Measurements from ENCODE around the gene TRIAP1. TPM values are rescaled to one million over a fixed set of nuclear protein-coding genes. Genes with fewer than 3 reads are reported as not detected.

The TRIAP1 gene
- total RNA-seq, 2 experiments from 2014 or later, result 56.8 to 59.2 TPM

GRCh38 chr12:120421701-120422100 lies 24.5 kb downstream of the TRIAP1 start:
- intact Hi-C loops (cut with micrococcal nuclease), result no loop called here
- no peak for DNase-seq
- no peaks in the 10 kb centered on the region for H3K4me1 Mint-ChIP-seq (ENCODE audit: low read depth)
- H3K4me3 Mint-ChIP-seq, result no peak overlapping the region
- H3K27ac Mint-ChIP-seq, result no peak overlapping the region
- no peaks in the 10 kb centered on the region for H3K9me3 Mint-ChIP-seq
- CTCF ChIA-PET, result interaction anchor here (0.6 kb wide), 1 partner anchor 54 kb away, joined by 3 read pairs; no protein-coding TSS in a partner anchor
- H3K27me3 Mint-ChIP-seq (ENCODE audit: low read depth), result no peaks in the 10 kb centered on the region
- no peaks in the 10 kb centered on the region for H3K36me3 Mint-ChIP-seq (ENCODE audit: low read depth)

- H3K4me3 Mint-ChIP-seq, result no peak overlapping the region
- CTCF ChIA-PET, result interaction anchor here (0.7 to 1.6 kb wide), 3 partner anchors 51 to 176 kb away, joined by 3 to 4 read pairs (median 3); no protein-coding TSS in a partner anchor
- no peaks in the 10 kb centered on the region for H3K36me3 Mint-ChIP-seq (ENCODE audit: low read depth)
- no peaks in the 10 kb centered on the region for H3K27me3 Mint-ChIP-seq (ENCODE audit: low read depth)
- H3K4me1 Mint-ChIP-seq (ENCODE audit: low read depth), result no peaks in the 10 kb centered on the region
- no peaks in the 10 kb centered on the region for H3K9me3 Mint-ChIP-seq
- intact Hi-C loops (cut with micrococcal nuclease), result no loop called here
- H3K27ac Mint-ChIP-seq, result no peak overlapping the region
- no peak for DNase-seq
Observed at GRCh38 chr12:120417917-120418580, 28.1 kb downstream of the TRIAP1 start.

GRCh38 chr12:120416490-120417216 lies 29.5 kb downstream of the TRIAP1 start:
- no peaks in the 10 kb centered on the region for H3K27me3 Mint-ChIP-seq (ENCODE audit: low read depth)
- CTCF ChIA-PET, result interaction anchor here (1.6 kb wide), 1 partner anchor 50 kb away, joined by 3 read pairs; no protein-coding TSS in a partner anchor
- intact Hi-C loops (cut with micrococcal nuclease), result no loop called here
- H3K27ac Mint-ChIP-seq, result no peak overlapping the region
- no peaks in the 10 kb centered on the region for H3K36me3 Mint-ChIP-seq (ENCODE audit: low read depth)
- H3K4me1 Mint-ChIP-seq (ENCODE audit: low read depth), result no peaks in the 10 kb centered on the region
- no peak overlapping the region for H3K4me3 Mint-ChIP-seq
- DNase-seq, result no peak
- H3K9me3 Mint-ChIP-seq, result no peaks in the 10 kb centered on the region

- Mint-ChIP-seq H3K9me3 (no peaks in the 10 kb centered on the region), H3K4me3 (no peak overlapping the region), H3K27me3 (ENCODE audit: low read depth) (no peaks in the 10 kb centered on the region), H3K36me3 (ENCODE audit: low read depth) (no peaks in the 10 kb centered on the region), H3K4me1 (ENCODE audit: low read depth) (no peaks in the 10 kb centered on the region), H3K27ac (no peak overlapping the region)
- intact Hi-C loops (cut with micrococcal nuclease), result no loop called here
- CTCF ChIA-PET, result interaction anchor here (1.0 kb wide), 1 partner anchor 57 kb away, joined by 3 read pairs; no protein-coding TSS in a partner anchor
- DNase-seq, result no peak
Observed at GRCh38 chr12:120413901-120414695, 32.1 kb downstream of the TRIAP1 start.

GRCh38 chr12:120412421-120412820 lies 33.8 kb downstream of the TRIAP1 start:
- no peaks in the 10 kb centered on the region for H3K27me3 Mint-ChIP-seq (ENCODE audit: low read depth)
- H3K36me3 Mint-ChIP-seq (ENCODE audit: low read depth), result no peaks in the 10 kb centered on the region
- no peaks in the 10 kb centered on the region for H3K9me3 Mint-ChIP-seq
- no peak overlapping the region for H3K4me3 Mint-ChIP-seq
- CTCF ChIA-PET, result no interaction called here
- H3K27ac Mint-ChIP-seq, result no peak overlapping the region
- intact Hi-C loops (cut with micrococcal nuclease), result no loop called here
- no peak for DNase-seq
- no peaks in the 10 kb centered on the region for H3K4me1 Mint-ChIP-seq (ENCODE audit: low read depth)

- CTCF ChIA-PET, result no interaction called here
- no peaks in the 10 kb centered on the region for H3K9me3 Mint-ChIP-seq
- DNase-seq, result no peak
- H3K4me3 Mint-ChIP-seq, result no peak overlapping the region
- intact Hi-C loops (cut with micrococcal nuclease), result no loop called here
- peaks cover 2% of the 10 kb centered on the region for H3K4me1 Mint-ChIP-seq (ENCODE audit: low read depth)
- no peaks in the 10 kb centered on the region for H3K27me3 Mint-ChIP-seq (ENCODE audit: low read depth)
- no peaks in the 10 kb centered on the region for H3K36me3 Mint-ChIP-seq (ENCODE audit: low read depth)
- H3K27ac Mint-ChIP-seq, result no peak overlapping the region
Observed at GRCh38 chr12:120408771-120409170, 37.4 kb downstream of the TRIAP1 start.

GRCh38 chr12:120406553-120406952 lies 39.6 kb downstream of the TRIAP1 start:
- Mint-ChIP-seq H3K27me3 (ENCODE audit: low read depth) (no peaks in the 10 kb centered on the region), H3K4me3 (no peak overlapping the region), H3K4me1 (ENCODE audit: low read depth) (peaks cover 2% of the 10 kb centered on the region), H3K27ac (no peak overlapping the region), H3K36me3 (ENCODE audit: low read depth) (no peaks in the 10 kb centered on the region), H3K9me3 (no peaks in the 10 kb centered on the region)
- CTCF ChIA-PET, result no interaction called here
- intact Hi-C loops (cut with micrococcal nuclease), result no loop called here
- no peak for DNase-seq

- Mint-ChIP-seq H3K36me3 (ENCODE audit: low read depth) (no peaks in the 10 kb centered on the region), H3K9me3 (no peaks in the 10 kb centered on the region), H3K4me1 (ENCODE audit: low read depth) (peaks cover 2% of the 10 kb centered on the region), H3K27ac (no peak overlapping the region), H3K4me3 (no peak overlapping the region), H3K27me3 (ENCODE audit: low read depth) (no peaks in the 10 kb centered on the region)
- CTCF ChIA-PET, result no interaction called here
- intact Hi-C loops (cut with micrococcal nuclease), result no loop called here
- no peak for DNase-seq
Observed at GRCh38 chr12:120406069-120406468, 40.1 kb downstream of the TRIAP1 start.

- Mint-ChIP-seq H3K27ac (no peak overlapping the region), H3K36me3 (ENCODE audit: low read depth) (no peaks in the 10 kb centered on the region), H3K9me3 (no peaks in the 10 kb centered on the region), H3K4me3 (no peak overlapping the region), H3K27me3 (ENCODE audit: low read depth) (peaks cover 5% of the 10 kb centered on the region), H3K4me1 (ENCODE audit: low read depth) (peaks cover 2% of the 10 kb centered on the region)
- CTCF ChIA-PET, result interaction anchor here (1.2 kb wide), 1 partner anchor 47 kb away, joined by 4 read pairs; no protein-coding TSS in a partner anchor
- no peak for DNase-seq
- intact Hi-C loops (cut with micrococcal nuclease), result no loop called here
Observed at GRCh38 chr12:120404271-120404670, 41.9 kb downstream of the TRIAP1 start.

GRCh38 chr12:120403869-120404268 lies 42.3 kb downstream of the TRIAP1 start:
- DNase-seq, result no peak
- intact Hi-C loops (cut with micrococcal nuclease), result no loop called here
- Mint-ChIP-seq H3K4me3 (no peak overlapping the region), H3K27me3 (ENCODE audit: low read depth) (peaks cover 5% of the 10 kb centered on the region), H3K9me3 (no peaks in the 10 kb centered on the region), H3K4me1 (ENCODE audit: low read depth) (peaks cover 2% of the 10 kb centered on the region), H3K27ac (no peak overlapping the region), H3K36me3 (ENCODE audit: low read depth) (no peaks in the 10 kb centered on the region)
- CTCF ChIA-PET, result interaction anchor here (1.2 kb wide), 1 partner anchor 47 kb away, joined by 4 read pairs; no protein-coding TSS in a partner anchor

- peaks cover 2% of the 10 kb centered on the region for H3K4me1 Mint-ChIP-seq (ENCODE audit: low read depth)
- peaks cover 8% of the 10 kb centered on the region for H3K27me3 Mint-ChIP-seq (ENCODE audit: low read depth)
- intact Hi-C loops (cut with micrococcal nuclease), result no loop called here
- no peaks in the 10 kb centered on the region for H3K9me3 Mint-ChIP-seq
- no peak overlapping the region for H3K27ac Mint-ChIP-seq
- no peak overlapping the region for H3K4me3 Mint-ChIP-seq
- H3K36me3 Mint-ChIP-seq (ENCODE audit: low read depth), result no peaks in the 10 kb centered on the region
- DNase-seq, result no peak
- CTCF ChIA-PET, result no interaction called here
Observed at GRCh38 chr12:120402217-120402616, 44.0 kb downstream of the TRIAP1 start.

GRCh38 chr12:120399531-120399930 lies 46.7 kb downstream of the TRIAP1 start:
- H3K27ac Mint-ChIP-seq, result no peak overlapping the region
- CTCF ChIA-PET, result no interaction called here
- H3K4me1 Mint-ChIP-seq (ENCODE audit: low read depth), result peaks cover 2% of the 10 kb centered on the region
- no peak for DNase-seq
- H3K27me3 Mint-ChIP-seq (ENCODE audit: low read depth), result peaks cover 15% of the 10 kb centered on the region
- H3K36me3 Mint-ChIP-seq (ENCODE audit: low read depth), result no peaks in the 10 kb centered on the region
- H3K4me3 Mint-ChIP-seq, result no peak overlapping the region
- H3K9me3 Mint-ChIP-seq, result no peaks in the 10 kb centered on the region
- intact Hi-C loops (cut with micrococcal nuclease), result no loop called here

All from activated naive CD4-positive, alpha-beta T cell treated with anti-CD3 and anti-CD28 coated beads for 36 hours (primary cell).